Panc1 (cell line): ENCODE data around the gene BCKDHA. TPM values are rescaled to one million over a fixed set of nuclear protein-coding genes. Genes with fewer than 3 reads are reported as not detected.

Experiments used
- ATAC-seq: fragments of 200-7000 bp; cut with Tn5 transposase; 2 replicates; pipeline ENCODE4 v1.9.1; 2020; ENCODE audit warnings: mild to moderate bottlenecking, moderate library complexity
- BruUV-seq: library from RNA; stranded (reverse); fragments of 400-500 nt; replicated peaks from 2 replicates; lab custom pipeline; 2021; lab: Mats Ljungman, UMichigan
- CTCF ChIA-PET: fragments of 300-600 bp; sonication (Branson Sonifier 250); formaldehyde crosslinking; loops from one replicate; lab custom pipeline; 2022; ENCODE audit warnings: antibody characterized with exemption; lab: Charles Lee
- POLR2A ChIA-PET: fragments of 300-600 bp; sonication (Branson Sonifier 250); formaldehyde crosslinking; loops from one replicate; lab custom pipeline; 2022; ENCODE audit warnings: antibody characterized with exemption; lab: Charles Lee
- DNase-seq: peaks from one replicate; pipeline ENCODE4 v3.0.0-alpha.2; 2010; ENCODE audit warnings: low read depth, low spot score
- H3K27ac ChIP-seq: 2 replicates; pipeline ENCODE4 v1.5.1; 2011; ENCODE audit warnings: mild to moderate bottlenecking, low read length, inconsistent platforms
- H3K27me3 ChIP-seq: fragments of 200-500 bp; sonication (Bioruptor generic); 2 replicates; pipeline ENCODE4 v1.6.0; 2014; ENCODE audit warnings: low read length, inconsistent platforms; ENCODE audit not compliant: control insufficient read depth, insufficient read depth
- H3K36me3 ChIP-seq: fragments of 200-500 bp; sonication (Bioruptor generic); 2 replicates; pipeline ENCODE4 v1.5.1; 2014; ENCODE audit warnings: inconsistent platforms, mild to moderate bottlenecking, low read length, moderate library complexity; ENCODE audit not compliant: control insufficient read depth, insufficient read depth
- H3K4me1 ChIP-seq: 2 replicates; pipeline ENCODE4 v1.5.1; 2011; ENCODE audit warnings: inconsistent platforms, mild to moderate bottlenecking, low read length, moderate library complexity; ENCODE audit not compliant: control insufficient read depth, insufficient read depth
- H3K4me3 ChIP-seq, 2 experiments: 2 replicates each; pipeline ENCODE4 v1.5.1; 2011 to 2012; ENCODE audit warnings: low read depth in 2 of 2, low read length in 2 of 2, mild to moderate bottlenecking in 2 of 2, inconsistent platforms in 1 of 2, moderate library complexity in 1 of 2
- H3K9me3 ChIP-seq: fragments of 200-500 bp; sonication (Bioruptor generic); 2 replicates; pipeline ENCODE4 v1.5.1; 2014; ENCODE audit warnings: low read depth, mild to moderate bottlenecking, inconsistent platforms, low read length, moderate library complexity; ENCODE audit not compliant: control insufficient read depth, insufficient read depth
- CTCF ChIP-seq: fragments of 450-650 bp; IDR thresholded peaks from 2 replicates; pipeline ENCODE4 v1.5.1; 2017; ENCODE audit warnings: mild to moderate bottlenecking
- POLR2AphosphoS5 ChIP-seq: IDR thresholded peaks from 2 replicates; pipeline ENCODE4 v1.6.1; 2012; ENCODE audit warnings: mild to moderate bottlenecking, low read depth, low read length, moderate library complexity
- REST ChIP-seq, 2 experiments: IDR thresholded peaks; 2 replicates each; pipeline ENCODE4 v1.6.1; 2011 to 2012; ENCODE audit warnings: low read depth in 2 of 2, control low read depth in 1 of 2, low read length in 1 of 2, mild to moderate bottlenecking in 1 of 2, moderate library complexity in 1 of 2; ENCODE audit not compliant: insufficient read depth in 1 of 2
- SIN3A ChIP-seq: IDR thresholded peaks from 2 replicates; pipeline ENCODE4 v1.6.1; 2012; ENCODE audit warnings: low read depth, mild to moderate bottlenecking, low read length, moderate library complexity, borderline replicate concordance; ENCODE audit not compliant: insufficient read depth
- TCF7L2 ChIP-seq: IDR thresholded peaks from 2 replicates; pipeline ENCODE4 v1.6.1; 2011; ENCODE audit warnings: mild to moderate bottlenecking, low read depth, low read length, inconsistent platforms
- in situ Hi-C: cut with HindIII; loops from 2 replicates; pipeline ENCODE4 v1.10.0; 2016; ENCODE audit warnings: low sequenced_read_pairs, low pct_unique_long_range_greater_than_20kb
- intact Hi-C: fragments of 100-400 bp; cut with micrococcal nuclease; formaldehyde crosslinking; loops from one replicate; pipeline ENCODE4 v1.10.0; 2022; ENCODE audit not compliant: unreplicated experiment
- total RNA-seq: library from RNA; stranded (reverse); gene quantifications from one replicate; pipeline ENCODE4 v1.2.1, GENCODE V29; 2021; ENCODE audit not compliant: unreplicated experiment

Gene BCKDHA
- total RNA-seq, 1 experiment from 2014 or later: 11.2 TPM

- Histone ChIP-seq H3K27ac (no peak within 1 kb of the TSS), H3K4me3 (no peak within 1 kb of the TSS), H3K27me3 (no peaks in the 10 kb centered on the region), H3K9me3 (no peaks in the 10 kb centered on the region), H3K4me1 (no peaks in the 10 kb centered on the region), H3K36me3 (no peaks in the 10 kb centered on the region)
- POLR2A ChIA-PET: no interaction called here
- in situ Hi-C loops: no loop called here
- intact Hi-C loops: no loop called here
- DNase-seq: no peak
- BruUV-seq: no TSS peak
- TF ChIP-seq SIN3A (no peak), POLR2AphosphoS5 (no peak), REST (IDR thresholded peaks at IDR 0.05; ENCODE audit: insufficient read depth in 1 of 2, low read depth in 2 of 2, low read length in 1 of 2) (no peak), CTCF (no peak), TCF7L2 (no peak)
- peak; percentile 57 for ATAC-seq
- CTCF ChIA-PET: no interaction called here
Observed at GRCh38 chr19:41426952-41427646, 29.5 kb downstream of the BCKDHA start, which contains the start of gene B3GNT8. Gene B3GNT8, minus strand, starts transcription at chr19:41427374. Its CDS starts 596 bp downstream, at chr19:41426778.

- ChIA-PET POLR2A (no interaction called here), CTCF (no interaction called here)
- TF ChIP-seq SIN3A: no peak
- no peak for TF ChIP-seq CTCF
- no peak for TF ChIP-seq TCF7L2
- no peak for TF ChIP-seq POLR2AphosphoS5
- no peaks in the 10 kb centered on the region for H3K9me3 ChIP-seq
- in situ Hi-C loops (no loop called here), intact Hi-C loops (no loop called here)
- no TSS peak for BruUV-seq
- H3K36me3 ChIP-seq: no peaks in the 10 kb centered on the region
- no peaks in the 10 kb centered on the region for H3K27me3 ChIP-seq
- ATAC-seq (peak; percentile 9; the same call in 1 of the 2 replicates), DNase-seq (no peak)
- H3K27ac ChIP-seq: no peak overlapping the region
- no peak overlapping the region for H3K4me3 ChIP-seq
- no peaks in the 10 kb centered on the region for H3K4me1 ChIP-seq
Observed at GRCh38 chr19:41427647-41428480, 30.2 kb downstream of the BCKDHA start.
